Ectodermal cell (in vitro differentiated cells): ENCODE results near the gene MYH13.

Experiments
- H3K27ac ChIP-seq: 2 replicates; pipeline ENCODE4 v1.7.0; 2013; ENCODE audit warnings: mild to moderate bottlenecking, low read depth, low read length; ENCODE audit not compliant: insufficient read depth, poor library complexity, severe bottlenecking
- H3K27me3 ChIP-seq: 2 replicates; pipeline ENCODE4 v1.7.0; 2013; ENCODE audit warnings: mild to moderate bottlenecking, low read length; ENCODE audit not compliant: insufficient read depth, control insufficient read depth, poor library complexity, severe bottlenecking
- H3K36me3 ChIP-seq: one replicate; pipeline ENCODE4 v1.7.0; 2013; ENCODE audit warnings: low read length; ENCODE audit not compliant: control insufficient read depth, insufficient read depth
- H3K4me1 ChIP-seq: one replicate; pipeline ENCODE4 v1.7.0; 2013; ENCODE audit warnings: low read length; ENCODE audit not compliant: control insufficient read depth, insufficient read depth
- H3K4me3 ChIP-seq: 2 replicates; pipeline ENCODE4 v1.7.0; 2013; ENCODE audit warnings: low read depth, low read length, control low read depth; ENCODE audit not compliant: insufficient read depth
- H3K9me3 ChIP-seq: 2 replicates; pipeline ENCODE4 v1.7.0; 2013; ENCODE audit warnings: mild to moderate bottlenecking, low read length, moderate library complexity; ENCODE audit not compliant: control insufficient read depth
- WGBS, 2 experiments: methylation state at CpG; one replicate each; pipeline ENCODE4 v1.1.7; 2013; ENCODE audit warnings: missing lambda C conversion rate in 2 of 2; 5-methylcytosine and 5-hydroxymethylcytosine counted together

Gene MYH13

GRCh38 chr17:10290041-10290440 lies 82.8 kb downstream of the MYH13 start:
- H3K4me3 ChIP-seq: no peak overlapping the region
- H3K9me3 ChIP-seq: no peaks in the 10 kb centered on the region
- no peak overlapping the region for H3K27ac ChIP-seq
- WGBS, 2 experiments: 82 to 91% methylated on average over 1 of the region's 1 CpG
- H3K27me3 ChIP-seq: no peaks in the 10 kb centered on the region
- no peaks in the 10 kb centered on the region for H3K36me3 ChIP-seq
- H3K4me1 ChIP-seq: peaks cover 4% of the 10 kb centered on the region

GRCh38 chr17:10286324-10286723 lies 86.5 kb downstream of the MYH13 start:
- H3K9me3 ChIP-seq: no peaks in the 10 kb centered on the region
- no peaks in the 10 kb centered on the region for H3K36me3 ChIP-seq
- H3K4me3 ChIP-seq: no peak overlapping the region
- no peaks in the 10 kb centered on the region for H3K27me3 ChIP-seq
- WGBS, 2 experiments: 50 to 73% methylated on average over 1 of the region's 1 CpG
- no peak overlapping the region for H3K27ac ChIP-seq
- no peaks in the 10 kb centered on the region for H3K4me1 ChIP-seq

GRCh38 chr17:10285896-10286295 lies 86.9 kb downstream of the MYH13 start:
- Histone ChIP-seq H3K27ac (no peak overlapping the region), H3K27me3 (no peaks in the 10 kb centered on the region), H3K4me3 (no peak overlapping the region), H3K9me3 (no peaks in the 10 kb centered on the region), H3K4me1 (no peaks in the 10 kb centered on the region), H3K36me3 (no peaks in the 10 kb centered on the region)
- 92 to 95% methylated on average over 8 of the region's 8 CpGs for WGBS, 2 experiments

GRCh38 chr17:10280068-10280467 lies 92.7 kb downstream of the MYH13 start:
- WGBS, 2 experiments: 76 to 82% methylated on average over 1 of the region's 1 CpG
- H3K36me3 ChIP-seq: no peaks in the 10 kb centered on the region
- H3K27ac ChIP-seq: no peak overlapping the region
- no peak overlapping the region for H3K4me3 ChIP-seq
- no peaks in the 10 kb centered on the region for H3K27me3 ChIP-seq
- no peaks in the 10 kb centered on the region for H3K9me3 ChIP-seq
- H3K4me1 ChIP-seq: no peaks in the 10 kb centered on the region

- Histone ChIP-seq H3K4me3 (no peak overlapping the region), H3K4me1 (no peaks in the 10 kb centered on the region), H3K9me3 (no peaks in the 10 kb centered on the region), H3K27ac (no peak overlapping the region), H3K27me3 (no peaks in the 10 kb centered on the region), H3K36me3 (no peaks in the 10 kb centered on the region)
- WGBS, 2 experiments: 10 to 12% methylated on average over 2 to 3 of the region's 3 CpGs
Measured at GRCh38 chr17:10278218-10278617, 94.6 kb downstream of the MYH13 start.

GRCh38 chr17:10276436-10276835 lies 96.4 kb downstream of the MYH13 start:
- Histone ChIP-seq H3K27me3 (no peaks in the 10 kb centered on the region), H3K36me3 (no peaks in the 10 kb centered on the region), H3K4me1 (no peaks in the 10 kb centered on the region), H3K4me3 (no peak overlapping the region), H3K9me3 (no peaks in the 10 kb centered on the region), H3K27ac (no peak overlapping the region)
- 56 to 63% methylated on average over 3 of the region's 3 CpGs for whole genome bisulfite sequencing, 2 experiments

GRCh38 chr17:10275418-10275817 lies 97.4 kb downstream of the MYH13 start:
- Histone ChIP-seq H3K9me3 (no peaks in the 10 kb centered on the region), H3K27ac (no peak overlapping the region), H3K36me3 (no peaks in the 10 kb centered on the region), H3K27me3 (no peaks in the 10 kb centered on the region), H3K4me3 (no peak overlapping the region), H3K4me1 (no peaks in the 10 kb centered on the region)
- WGBS, 2 experiments: 92% methylated on average over 8 of the region's 8 CpGs

GRCh38 chr17:10271106-10271562 lies 101.7 kb downstream of the MYH13 start:
- WGBS, 2 experiments: 93 to 96% methylated on average over 3 of the region's 3 CpGs
- no peak overlapping the region for H3K27ac ChIP-seq
- no peaks in the 10 kb centered on the region for H3K36me3 ChIP-seq
- H3K4me1 ChIP-seq: no peaks in the 10 kb centered on the region
- no peak overlapping the region for H3K4me3 ChIP-seq
- no peaks in the 10 kb centered on the region for H3K9me3 ChIP-seq
- no peaks in the 10 kb centered on the region for H3K27me3 ChIP-seq

- H3K4me1 ChIP-seq: no peaks in the 10 kb centered on the region
- no peaks in the 10 kb centered on the region for H3K9me3 ChIP-seq
- 94 to 100% methylated on average over 1 of the region's 1 CpG for WGBS, 2 experiments
- no peak overlapping the region for H3K27ac ChIP-seq
- no peak overlapping the region for H3K4me3 ChIP-seq
- no peaks in the 10 kb centered on the region for H3K36me3 ChIP-seq
- no peaks in the 10 kb centered on the region for H3K27me3 ChIP-seq
Measured at GRCh38 chr17:10270258-10270657, 102.5 kb downstream of the MYH13 start.

GRCh38 chr17:10268005-10268404 lies 104.8 kb downstream of the MYH13 start:
- no peak overlapping the region for H3K27ac ChIP-seq
- H3K4me1 ChIP-seq: no peaks in the 10 kb centered on the region
- H3K36me3 ChIP-seq: no peaks in the 10 kb centered on the region
- WGBS, 2 experiments: 88 to 92% methylated on average over 4 of the region's 4 CpGs
- no peaks in the 10 kb centered on the region for H3K9me3 ChIP-seq
- H3K27me3 ChIP-seq: no peaks in the 10 kb centered on the region
- no peak overlapping the region for H3K4me3 ChIP-seq

- Histone ChIP-seq H3K9me3 (no peaks in the 10 kb centered on the region), H3K36me3 (no peaks in the 10 kb centered on the region), H3K27ac (no peak overlapping the region), H3K4me1 (no peaks in the 10 kb centered on the region), H3K27me3 (no peaks in the 10 kb centered on the region), H3K4me3 (no peak overlapping the region)
- 88 to 94% methylated on average over 3 of the region's 3 CpGs for WGBS, 2 experiments
Measured at GRCh38 chr17:10266296-10266876, 106.4 kb downstream of the MYH13 start.
